ENCODE results near the gene OR7D2. TPM values are rescaled to one million over a fixed set of nuclear protein-coding genes. Genes with fewer than 3 reads are reported as not detected.

The OR7D2 gene
- total and polyA plus RNA-seq, 2 experiments from 2014 or later = not detected

GRCh38 chr19:9149997-9150396, 28.8 kb upstream of the OR7D2 start:
- no peak for DNase-seq (ENCODE audit: low spot score)
- H3K27ac Mint-ChIP-seq = no peak overlapping the region
- no peak for TF ChIP-seq STAT1 (IDR thresholded peaks at IDR 0.05; ENCODE audit: unreplicated experiment)
- TF ChIP-seq, protein P1, sequence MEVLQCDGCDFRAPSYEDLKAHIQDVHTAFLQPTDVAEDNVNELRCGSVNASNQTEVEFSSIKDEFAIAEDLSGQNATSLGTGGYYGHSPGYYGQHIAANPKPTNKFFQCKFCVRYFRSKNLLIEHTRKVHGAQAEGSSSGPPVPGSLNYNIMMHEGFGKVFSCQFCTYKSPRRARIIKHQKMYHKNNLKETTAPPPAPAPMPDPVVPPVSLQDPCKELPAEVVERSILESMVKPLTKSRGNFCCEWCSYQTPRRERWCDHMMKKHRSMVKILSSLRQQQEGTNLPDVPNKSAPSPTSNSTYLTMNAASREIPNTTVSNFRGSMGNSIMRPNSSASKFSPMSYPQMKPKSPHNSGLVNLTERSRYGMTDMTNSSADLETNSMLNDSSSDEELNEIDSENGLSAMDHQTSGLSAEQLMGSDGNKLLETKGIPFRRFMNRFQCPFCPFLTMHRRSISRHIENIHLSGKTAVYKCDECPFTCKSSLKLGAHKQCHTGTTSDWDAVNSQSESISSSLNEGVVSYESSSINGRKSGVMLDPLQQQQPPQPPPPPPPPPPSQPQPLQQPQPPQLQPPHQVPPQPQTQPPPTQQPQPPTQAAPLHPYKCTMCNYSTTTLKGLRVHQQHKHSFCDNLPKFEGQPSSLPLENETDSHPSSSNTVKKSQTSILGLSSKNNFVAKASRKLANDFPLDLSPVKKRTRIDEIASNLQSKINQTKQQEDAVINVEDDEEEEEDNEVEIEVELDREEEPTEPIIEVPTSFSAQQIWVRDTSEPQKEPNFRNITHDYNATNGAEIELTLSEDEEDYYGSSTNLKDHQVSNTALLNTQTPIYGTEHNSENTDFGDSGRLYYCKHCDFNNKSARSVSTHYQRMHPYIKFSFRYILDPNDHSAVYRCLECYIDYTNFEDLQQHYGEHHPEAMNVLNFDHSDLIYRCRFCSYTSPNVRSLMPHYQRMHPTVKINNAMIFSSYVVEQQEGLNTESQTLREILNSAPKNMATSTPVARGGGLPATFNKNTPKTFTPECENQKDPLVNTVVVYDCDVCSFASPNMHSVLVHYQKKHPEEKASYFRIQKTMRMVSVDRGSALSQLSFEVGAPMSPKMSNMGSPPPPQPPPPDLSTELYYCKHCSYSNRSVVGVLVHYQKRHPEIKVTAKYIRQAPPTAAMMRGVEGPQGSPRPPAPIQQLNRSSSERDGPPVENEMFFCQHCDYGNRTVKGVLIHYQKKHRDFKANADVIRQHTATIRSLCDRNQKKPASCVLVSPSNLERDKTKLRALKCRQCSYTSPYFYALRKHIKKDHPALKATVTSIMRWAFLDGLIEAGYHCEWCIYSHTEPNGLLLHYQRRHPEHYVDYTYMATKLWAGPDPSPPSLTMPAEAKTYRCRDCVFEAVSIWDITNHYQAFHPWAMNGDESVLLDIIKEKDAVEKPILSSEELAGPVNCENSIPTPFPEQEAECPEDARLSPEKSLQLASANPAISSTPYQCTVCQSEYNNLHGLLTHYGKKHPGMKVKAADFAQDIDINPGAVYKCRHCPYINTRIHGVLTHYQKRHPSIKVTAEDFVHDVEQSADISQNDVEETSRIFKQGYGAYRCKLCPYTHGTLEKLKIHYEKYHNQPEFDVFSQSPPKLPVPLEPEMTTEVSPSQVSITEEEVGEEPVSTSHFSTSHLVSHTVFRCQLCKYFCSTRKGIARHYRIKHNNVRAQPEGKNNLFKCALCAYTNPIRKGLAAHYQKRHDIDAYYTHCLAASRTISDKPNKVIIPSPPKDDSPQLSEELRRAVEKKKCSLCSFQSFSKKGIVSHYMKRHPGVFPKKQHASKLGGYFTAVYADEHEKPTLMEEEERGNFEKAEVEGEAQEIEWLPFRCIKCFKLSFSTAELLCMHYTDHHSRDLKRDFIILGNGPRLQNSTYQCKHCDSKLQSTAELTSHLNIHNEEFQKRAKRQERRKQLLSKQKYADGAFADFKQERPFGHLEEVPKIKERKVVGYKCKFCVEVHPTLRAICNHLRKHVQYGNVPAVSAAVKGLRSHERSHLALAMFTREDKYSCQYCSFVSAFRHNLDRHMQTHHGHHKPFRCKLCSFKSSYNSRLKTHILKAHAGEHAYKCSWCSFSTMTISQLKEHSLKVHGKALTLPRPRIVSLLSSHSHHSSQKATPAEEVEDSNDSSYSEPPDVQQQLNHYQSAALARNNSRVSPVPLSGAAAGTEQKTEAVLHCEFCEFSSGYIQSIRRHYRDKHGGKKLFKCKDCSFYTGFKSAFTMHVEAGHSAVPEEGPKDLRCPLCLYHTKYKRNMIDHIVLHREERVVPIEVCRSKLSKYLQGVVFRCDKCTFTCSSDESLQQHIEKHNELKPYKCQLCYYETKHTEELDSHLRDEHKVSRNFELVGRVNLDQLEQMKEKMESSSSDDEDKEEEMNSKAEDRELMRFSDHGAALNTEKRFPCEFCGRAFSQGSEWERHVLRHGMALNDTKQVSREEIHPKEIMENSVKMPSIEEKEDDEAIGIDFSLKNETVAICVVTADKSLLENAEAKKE (CRISPR knock-in tag; IDR thresholded peaks at IDR 0.05) = no peak
- TF ChIP-seq NANOG (IDR thresholded peaks at IDR 0.05; ENCODE audit: borderline replicate concordance) = no peak
- TF ChIP-seq POLR2AphosphoS5 (IDR thresholded peaks at IDR 0.05; ENCODE audit: low read depth) = no peak
- no peak for TF ChIP-seq CREB1 (CRISPR knock-in tag; IDR thresholded peaks at IDR 0.05; ENCODE audit: low read depth)
- TF ChIP-seq, protein P2, sequence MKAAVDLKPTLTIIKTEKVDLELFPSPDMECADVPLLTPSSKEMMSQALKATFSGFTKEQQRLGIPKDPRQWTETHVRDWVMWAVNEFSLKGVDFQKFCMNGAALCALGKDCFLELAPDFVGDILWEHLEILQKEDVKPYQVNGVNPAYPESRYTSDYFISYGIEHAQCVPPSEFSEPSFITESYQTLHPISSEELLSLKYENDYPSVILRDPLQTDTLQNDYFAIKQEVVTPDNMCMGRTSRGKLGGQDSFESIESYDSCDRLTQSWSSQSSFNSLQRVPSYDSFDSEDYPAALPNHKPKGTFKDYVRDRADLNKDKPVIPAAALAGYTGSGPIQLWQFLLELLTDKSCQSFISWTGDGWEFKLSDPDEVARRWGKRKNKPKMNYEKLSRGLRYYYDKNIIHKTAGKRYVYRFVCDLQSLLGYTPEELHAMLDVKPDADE (IDR thresholded peaks at IDR 0.05) = no peak
- TF ChIP-seq EZH2phosphoT487 (IDR thresholded peaks at IDR 0.05; ENCODE audit: unreplicated experiment) = no peak
- no peak for TF ChIP-seq JUNB (IDR thresholded peaks at IDR 0.05; ENCODE audit: unreplicated experiment)
- TF ChIP-seq CTCF (conservative IDR thresholded peaks at IDR 0.05; ENCODE audit: low read depth in 2 of 2) = no peak
- TF ChIP-seq ZNF331 (CRISPR knock-in tag; IDR thresholded peaks at IDR 0.05; ENCODE audit: low read depth) = no peak
- TF ChIP-seq ZNF114 (CRISPR knock-in tag; IDR thresholded peaks at IDR 0.05) = no peak
- TF ChIP-seq EZH2 (IDR thresholded peaks at IDR 0.05; ENCODE audit: low read depth, unreplicated experiment) = no peak
- TF ChIP-seq, protein P3, sequence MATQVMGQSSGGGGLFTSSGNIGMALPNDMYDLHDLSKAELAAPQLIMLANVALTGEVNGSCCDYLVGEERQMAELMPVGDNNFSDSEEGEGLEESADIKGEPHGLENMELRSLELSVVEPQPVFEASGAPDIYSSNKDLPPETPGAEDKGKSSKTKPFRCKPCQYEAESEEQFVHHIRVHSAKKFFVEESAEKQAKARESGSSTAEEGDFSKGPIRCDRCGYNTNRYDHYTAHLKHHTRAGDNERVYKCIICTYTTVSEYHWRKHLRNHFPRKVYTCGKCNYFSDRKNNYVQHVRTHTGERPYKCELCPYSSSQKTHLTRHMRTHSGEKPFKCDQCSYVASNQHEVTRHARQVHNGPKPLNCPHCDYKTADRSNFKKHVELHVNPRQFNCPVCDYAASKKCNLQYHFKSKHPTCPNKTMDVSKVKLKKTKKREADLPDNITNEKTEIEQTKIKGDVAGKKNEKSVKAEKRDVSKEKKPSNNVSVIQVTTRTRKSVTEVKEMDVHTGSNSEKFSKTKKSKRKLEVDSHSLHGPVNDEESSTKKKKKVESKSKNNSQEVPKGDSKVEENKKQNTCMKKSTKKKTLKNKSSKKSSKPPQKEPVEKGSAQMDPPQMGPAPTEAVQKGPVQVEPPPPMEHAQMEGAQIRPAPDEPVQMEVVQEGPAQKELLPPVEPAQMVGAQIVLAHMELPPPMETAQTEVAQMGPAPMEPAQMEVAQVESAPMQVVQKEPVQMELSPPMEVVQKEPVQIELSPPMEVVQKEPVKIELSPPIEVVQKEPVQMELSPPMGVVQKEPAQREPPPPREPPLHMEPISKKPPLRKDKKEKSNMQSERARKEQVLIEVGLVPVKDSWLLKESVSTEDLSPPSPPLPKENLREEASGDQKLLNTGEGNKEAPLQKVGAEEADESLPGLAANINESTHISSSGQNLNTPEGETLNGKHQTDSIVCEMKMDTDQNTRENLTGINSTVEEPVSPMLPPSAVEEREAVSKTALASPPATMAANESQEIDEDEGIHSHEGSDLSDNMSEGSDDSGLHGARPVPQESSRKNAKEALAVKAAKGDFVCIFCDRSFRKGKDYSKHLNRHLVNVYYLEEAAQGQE (IDR thresholded peaks at IDR 0.05; ENCODE audit: unreplicated experiment) = no peak
- Histone ChIP-seq H4K20me1 (replicated peaks; ENCODE audit: insufficient read depth) (peaks cover 46% of the 10 kb centered on the region), H3F3A (replicated peaks; ENCODE audit: low read depth) (no peaks in the 10 kb centered on the region), H3K4me3 (no peak overlapping the region), H3K79me2 (replicated peaks; ENCODE audit: insufficient read depth) (peaks cover 100% of the 10 kb centered on the region), H3K27ac (ENCODE audit: low read depth) (no peak overlapping the region), H3K36me3 (ENCODE audit: insufficient read depth) (peaks cover 13% of the 10 kb centered on the region), H3K4me2 (no peak overlapping the region), H3K9me2 (ENCODE audit: insufficient read depth) (no peaks in the 10 kb centered on the region), H2AFZ (no peak overlapping the region), H3K27me3 (ENCODE audit: insufficient read depth) (no peaks in the 10 kb centered on the region), H3K4me1 (ENCODE audit: insufficient read depth) (peaks cover 9% of the 10 kb centered on the region; the same call in 1 of the 2 replicates)
- peaks cover 12% of the 10 kb centered on the region for H3K27me3 Mint-ChIP-seq (ENCODE audit: insufficient read depth, low read depth, poor library complexity)
- no peak overlapping the region; the same call in 2 of the 3 replicates for H3K4me3 Mint-ChIP-seq
- H3K36me3 Mint-ChIP-seq (ENCODE audit: low read depth) = peaks cover 99% of the 10 kb centered on the region
- peaks cover 98% of the 10 kb centered on the region for H3K9me3 Mint-ChIP-seq
- H3K4me1 Mint-ChIP-seq = no peaks in the 10 kb centered on the region
- no peak for ATAC-seq
